ENCODE data around the gene OR10V1.

DNA sequence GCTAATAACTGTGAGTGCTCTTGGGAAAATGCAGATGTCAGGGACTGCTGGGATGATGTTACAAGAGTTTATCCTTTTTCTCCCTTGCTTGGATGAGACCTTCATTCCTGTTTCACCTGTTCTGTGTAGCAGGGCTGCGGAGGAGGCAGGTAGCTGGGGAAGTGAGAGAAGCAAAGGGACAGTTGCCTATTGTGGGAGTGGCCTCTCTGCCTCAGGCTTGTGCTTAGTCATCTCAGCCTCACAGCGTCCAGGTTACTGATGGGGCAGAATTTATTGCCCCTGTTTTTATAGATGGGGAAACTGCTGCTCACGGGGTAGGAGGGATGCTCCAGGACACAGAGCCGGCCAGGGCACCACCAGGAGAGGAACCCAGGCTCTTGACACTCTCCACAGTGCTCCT lies 43.2 kb upstream of the OR10V1 start:
- TF ChIP-seq, protein P1, sequence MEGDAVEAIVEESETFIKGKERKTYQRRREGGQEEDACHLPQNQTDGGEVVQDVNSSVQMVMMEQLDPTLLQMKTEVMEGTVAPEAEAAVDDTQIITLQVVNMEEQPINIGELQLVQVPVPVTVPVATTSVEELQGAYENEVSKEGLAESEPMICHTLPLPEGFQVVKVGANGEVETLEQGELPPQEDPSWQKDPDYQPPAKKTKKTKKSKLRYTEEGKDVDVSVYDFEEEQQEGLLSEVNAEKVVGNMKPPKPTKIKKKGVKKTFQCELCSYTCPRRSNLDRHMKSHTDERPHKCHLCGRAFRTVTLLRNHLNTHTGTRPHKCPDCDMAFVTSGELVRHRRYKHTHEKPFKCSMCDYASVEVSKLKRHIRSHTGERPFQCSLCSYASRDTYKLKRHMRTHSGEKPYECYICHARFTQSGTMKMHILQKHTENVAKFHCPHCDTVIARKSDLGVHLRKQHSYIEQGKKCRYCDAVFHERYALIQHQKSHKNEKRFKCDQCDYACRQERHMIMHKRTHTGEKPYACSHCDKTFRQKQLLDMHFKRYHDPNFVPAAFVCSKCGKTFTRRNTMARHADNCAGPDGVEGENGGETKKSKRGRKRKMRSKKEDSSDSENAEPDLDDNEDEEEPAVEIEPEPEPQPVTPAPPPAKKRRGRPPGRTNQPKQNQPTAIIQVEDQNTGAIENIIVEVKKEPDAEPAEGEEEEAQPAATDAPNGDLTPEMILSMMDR (conservative IDR thresholded peaks at IDR 0.05 in 1 of 2, IDR thresholded peaks at IDR 0.05 in 1 of 2; ENCODE audit: low read depth in 1 of 2, low read length in 2 of 2) = no peak
- TF ChIP-seq EZH2 (IDR thresholded peaks at IDR 0.05; ENCODE audit: low read length, missing control alignments) = no peak
